Neural cell (in vitro differentiated cells): ENCODE data around the gene WDR5.

ENCODE experiments used
- EZH2 ChIP-seq: fragments of 200-600, 300-800 bp; shearing (Covaris generic), sonication (generic); IDR thresholded peaks from 2 replicates; pipeline ENCODE4 v1.6.1; 2014; ENCODE audit warnings: antibody characterized with exemption, low read length, borderline replicate concordance, mild to moderate bottlenecking; ENCODE audit not compliant: insufficient read depth, poor library complexity, severe bottlenecking
- POLR2AphosphoS5 ChIP-seq: IDR thresholded peaks from 2 replicates; pipeline ENCODE4 v1.6.1; 2012
- RAD21 ChIP-seq: fragments of 450-650 bp; conservative IDR thresholded peaks from 2 replicates; pipeline ENCODE4 v1.6.1; 2014; ENCODE audit warnings: antibody characterized with exemption, mild to moderate bottlenecking, moderate library complexity
- SMC3 ChIP-seq: fragments of 450-650 bp; conservative IDR thresholded peaks from 2 replicates; pipeline ENCODE4 v1.6.1; 2014; ENCODE audit warnings: antibody characterized with exemption, mild to moderate bottlenecking, moderate library complexity; ENCODE audit not compliant: poor library complexity
- TAF1 ChIP-seq: IDR thresholded peaks from 2 replicates; pipeline ENCODE4 v1.6.1; 2012; ENCODE audit warnings: low read depth
- TF ChIP-seq, protein P1 (sequence below): fragments of 450-650 bp; IDR thresholded peaks from 2 replicates; pipeline ENCODE4 v1.5.1; 2014; ENCODE audit warnings: antibody characterized with exemption, mild to moderate bottlenecking, moderate library complexity; ENCODE audit not compliant: poor library complexity, severe bottlenecking
- TF ChIP-seq, protein P2 (sequence below): IDR thresholded peaks from 2 replicates; pipeline ENCODE4 v1.6.1; 2012; ENCODE audit warnings: borderline replicate concordance

DNA sequence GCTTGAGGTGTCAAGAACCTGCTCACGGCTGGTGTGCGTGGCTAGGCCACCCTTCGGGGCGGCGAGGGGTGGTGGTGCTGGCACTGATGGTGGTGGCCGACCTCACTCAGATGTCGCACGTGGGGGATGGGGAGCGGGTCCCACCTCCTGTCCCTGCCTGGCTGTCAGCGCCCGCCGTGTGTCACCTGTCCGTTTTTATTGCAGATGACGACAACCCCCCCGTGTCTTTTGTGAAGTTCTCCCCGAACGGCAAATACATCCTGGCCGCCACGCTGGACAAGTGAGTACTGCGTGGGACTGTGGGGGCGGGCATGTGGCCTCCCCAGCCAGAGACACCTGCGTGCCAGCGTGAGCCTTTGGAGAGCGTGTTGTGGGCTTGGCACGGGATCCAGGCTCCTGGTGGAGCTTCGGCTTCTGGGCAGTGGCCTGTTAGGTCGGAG lies 18.4 kb downstream of the WDR5 start:
- TF ChIP-seq, protein P1, sequence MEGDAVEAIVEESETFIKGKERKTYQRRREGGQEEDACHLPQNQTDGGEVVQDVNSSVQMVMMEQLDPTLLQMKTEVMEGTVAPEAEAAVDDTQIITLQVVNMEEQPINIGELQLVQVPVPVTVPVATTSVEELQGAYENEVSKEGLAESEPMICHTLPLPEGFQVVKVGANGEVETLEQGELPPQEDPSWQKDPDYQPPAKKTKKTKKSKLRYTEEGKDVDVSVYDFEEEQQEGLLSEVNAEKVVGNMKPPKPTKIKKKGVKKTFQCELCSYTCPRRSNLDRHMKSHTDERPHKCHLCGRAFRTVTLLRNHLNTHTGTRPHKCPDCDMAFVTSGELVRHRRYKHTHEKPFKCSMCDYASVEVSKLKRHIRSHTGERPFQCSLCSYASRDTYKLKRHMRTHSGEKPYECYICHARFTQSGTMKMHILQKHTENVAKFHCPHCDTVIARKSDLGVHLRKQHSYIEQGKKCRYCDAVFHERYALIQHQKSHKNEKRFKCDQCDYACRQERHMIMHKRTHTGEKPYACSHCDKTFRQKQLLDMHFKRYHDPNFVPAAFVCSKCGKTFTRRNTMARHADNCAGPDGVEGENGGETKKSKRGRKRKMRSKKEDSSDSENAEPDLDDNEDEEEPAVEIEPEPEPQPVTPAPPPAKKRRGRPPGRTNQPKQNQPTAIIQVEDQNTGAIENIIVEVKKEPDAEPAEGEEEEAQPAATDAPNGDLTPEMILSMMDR, result no peak
- TF ChIP-seq SMC3, result no peak
- no peak for TF ChIP-seq POLR2AphosphoS5
- TF ChIP-seq TAF1, result no peak
- no peak for TF ChIP-seq EZH2
- TF ChIP-seq, protein P2, sequence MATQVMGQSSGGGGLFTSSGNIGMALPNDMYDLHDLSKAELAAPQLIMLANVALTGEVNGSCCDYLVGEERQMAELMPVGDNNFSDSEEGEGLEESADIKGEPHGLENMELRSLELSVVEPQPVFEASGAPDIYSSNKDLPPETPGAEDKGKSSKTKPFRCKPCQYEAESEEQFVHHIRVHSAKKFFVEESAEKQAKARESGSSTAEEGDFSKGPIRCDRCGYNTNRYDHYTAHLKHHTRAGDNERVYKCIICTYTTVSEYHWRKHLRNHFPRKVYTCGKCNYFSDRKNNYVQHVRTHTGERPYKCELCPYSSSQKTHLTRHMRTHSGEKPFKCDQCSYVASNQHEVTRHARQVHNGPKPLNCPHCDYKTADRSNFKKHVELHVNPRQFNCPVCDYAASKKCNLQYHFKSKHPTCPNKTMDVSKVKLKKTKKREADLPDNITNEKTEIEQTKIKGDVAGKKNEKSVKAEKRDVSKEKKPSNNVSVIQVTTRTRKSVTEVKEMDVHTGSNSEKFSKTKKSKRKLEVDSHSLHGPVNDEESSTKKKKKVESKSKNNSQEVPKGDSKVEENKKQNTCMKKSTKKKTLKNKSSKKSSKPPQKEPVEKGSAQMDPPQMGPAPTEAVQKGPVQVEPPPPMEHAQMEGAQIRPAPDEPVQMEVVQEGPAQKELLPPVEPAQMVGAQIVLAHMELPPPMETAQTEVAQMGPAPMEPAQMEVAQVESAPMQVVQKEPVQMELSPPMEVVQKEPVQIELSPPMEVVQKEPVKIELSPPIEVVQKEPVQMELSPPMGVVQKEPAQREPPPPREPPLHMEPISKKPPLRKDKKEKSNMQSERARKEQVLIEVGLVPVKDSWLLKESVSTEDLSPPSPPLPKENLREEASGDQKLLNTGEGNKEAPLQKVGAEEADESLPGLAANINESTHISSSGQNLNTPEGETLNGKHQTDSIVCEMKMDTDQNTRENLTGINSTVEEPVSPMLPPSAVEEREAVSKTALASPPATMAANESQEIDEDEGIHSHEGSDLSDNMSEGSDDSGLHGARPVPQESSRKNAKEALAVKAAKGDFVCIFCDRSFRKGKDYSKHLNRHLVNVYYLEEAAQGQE, result no peak
- TF ChIP-seq RAD21, result no peak
